VCaP (cell line): Measurements from ENCODE around the gene CSF1R.

Source experiments
- H3K27ac ChIP-seq: fragments of 450-650 bp; 2 replicates; pipeline ENCODE4 v1.5.1; 2017
- CTCF ChIP-seq: fragments of 450-650 bp; conservative IDR thresholded peaks from 2 replicates; pipeline ENCODE4 v1.5.1; 2017; ENCODE audit warnings: mild to moderate bottlenecking, moderate library complexity

CSF1R gene

GRCh38 chr5:150057996-150058395 is 28.4 kb downstream of the CSF1R start:
- H3K27ac ChIP-seq: no peak overlapping the region
- no peak for TF ChIP-seq CTCF

- no peak for TF ChIP-seq CTCF
- no peak overlapping the region for H3K27ac ChIP-seq
Observed at GRCh38 chr5:150057511-150057910, 28.8 kb downstream of the CSF1R start.

- no peak overlapping the region for H3K27ac ChIP-seq
- TF ChIP-seq CTCF: no peak
Observed at GRCh38 chr5:150057052-150057451, 29.3 kb downstream of the CSF1R start.

GRCh38 chr5:150056075-150056443 is 30.3 kb downstream of the CSF1R start:
- H3K27ac ChIP-seq: no peak overlapping the region

GRCh38 chr5:150055326-150056074 is 30.9 kb downstream of the CSF1R start:
- TF ChIP-seq CTCF: no peak

More at GRCh38 chr5:150056075-150056443, 30.3 kb downstream of the CSF1R start:
- TF ChIP-seq CTCF: no peak

GRCh38 chr5:150054569-150054968 is 31.8 kb downstream of the CSF1R start:
- H3K27ac ChIP-seq: no peak overlapping the region
- no peak for TF ChIP-seq CTCF

More at GRCh38 chr5:150055326-150056074, 30.9 kb downstream of the CSF1R start:
- no peak overlapping the region for H3K27ac ChIP-seq

- TF ChIP-seq CTCF: no peak
- no peak overlapping the region for H3K27ac ChIP-seq
Observed at GRCh38 chr5:150053713-150054392, 32.5 kb downstream of the CSF1R start.
